RWPE1 (cell line): ENCODE results near the gene OR2T4.

Experiments
- CTCF ChIA-PET: fragments of 350-600 bp; sonication (Branson Sonifier 250); formaldehyde crosslinking; extraction: SDS; loops from one replicate; lab custom pipeline; 2021; lab: Yijun Ruan, JAX
- POLR2A ChIA-PET: fragments of 400-600 bp; formaldehyde crosslinking; extraction: SDS; loops from one replicate; lab custom pipeline; 2020; ENCODE audit warnings: antibody characterized with exemption; ENCODE audit not compliant: low non-redundant PET; lab: Yijun Ruan, JAX
- DNase-seq: peaks from one replicate; pipeline ENCODE4 v3.0.0; 2012; ENCODE audit warnings: low spot score
- H3K27ac ChIP-seq: fragments of 450-650 bp; 2 replicates; pipeline ENCODE4 v1.5.1; 2017
- CTCF ChIP-seq: fragments of 450-650 bp; conservative IDR thresholded peaks from 2 replicates; pipeline ENCODE4 v1.5.1; 2017; ENCODE audit warnings: low read depth, mild to moderate bottlenecking

The OR2T4 gene, protein sequence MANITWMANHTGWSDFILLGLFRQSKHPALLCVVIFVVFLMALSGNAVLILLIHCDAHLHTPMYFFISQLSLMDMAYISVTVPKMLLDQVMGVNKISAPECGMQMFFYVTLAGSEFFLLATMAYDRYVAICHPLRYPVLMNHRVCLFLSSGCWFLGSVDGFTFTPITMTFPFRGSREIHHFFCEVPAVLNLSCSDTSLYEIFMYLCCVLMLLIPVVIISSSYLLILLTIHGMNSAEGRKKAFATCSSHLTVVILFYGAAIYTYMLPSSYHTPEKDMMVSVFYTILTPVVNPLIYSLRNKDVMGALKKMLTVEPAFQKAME

GRCh38 chr1:248361121-248361715 lies at the start of gene OR2T4:
Gene OR2T4, plus strand, starts transcription at chr1:248361665. Its CDS starts 0 bp downstream, at chr1:248361665.
- POLR2A ChIA-PET, result no interaction called here
- H3K27ac ChIP-seq, result no peak within 1 kb of the TSS
- CTCF ChIA-PET, result no interaction called here
- no peak for TF ChIP-seq CTCF
- no peak for DNase-seq

- DNase-seq, result no peak
- POLR2A ChIA-PET, result no interaction called here
- no peak for TF ChIP-seq CTCF
- CTCF ChIA-PET, result no interaction called here
- no peak overlapping the region for H3K27ac ChIP-seq
Measured at GRCh38 chr1:248316796-248317195, 44.7 kb upstream of the OR2T4 start.

GRCh38 chr1:248324468-248324867 lies 37.0 kb upstream of the OR2T4 start, which contains the start of gene OR2M7:
Gene OR2M7, minus strand, starts transcription at chr1:248324568. Its CDS starts 0 bp downstream, at chr1:248324568.
- H3K27ac ChIP-seq, result no peak within 1 kb of the TSS
- TF ChIP-seq CTCF, result no peak
- POLR2A ChIA-PET, result no interaction called here
- CTCF ChIA-PET, result no interaction called here
- no peak for DNase-seq

DNA sequence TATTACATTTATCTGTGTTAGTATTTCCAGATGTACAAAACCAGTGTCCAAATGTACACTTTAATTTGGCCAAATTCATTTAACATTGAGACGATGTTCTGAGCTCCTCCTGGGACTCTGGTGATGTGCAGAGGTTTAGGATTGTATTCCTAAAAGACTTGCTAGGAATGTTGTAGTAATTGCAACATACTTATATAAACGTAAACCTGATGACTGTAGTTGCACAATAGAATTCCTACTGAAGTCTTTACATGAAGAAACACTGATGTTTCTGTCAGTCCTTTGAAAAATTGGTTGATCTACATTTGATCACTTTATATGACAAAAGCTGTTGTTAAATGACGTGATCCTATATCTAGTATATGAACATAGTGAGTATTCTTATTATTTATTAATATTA lies 18.0 kb upstream of the OR2T4 start:
- POLR2A ChIA-PET, result no interaction called here
- DNase-seq, result no peak
- CTCF ChIA-PET, result no interaction called here
- no peak for TF ChIP-seq CTCF
- no peak overlapping the region for H3K27ac ChIP-seq

- DNase-seq, result no peak
- ChIA-PET CTCF (no interaction called here), POLR2A (no interaction called here)
- no peak within 1 kb of the TSS for H3K27ac ChIP-seq
- TF ChIP-seq CTCF, result no peak
Measured at GRCh38 chr1:248348475-248348874, 13.0 kb upstream of the OR2T4 start, which contains the start of gene OR14C36. Gene OR14C36, plus strand, starts transcription at chr1:248348775. Its CDS starts 0 bp downstream, at chr1:248348775.

DNA sequence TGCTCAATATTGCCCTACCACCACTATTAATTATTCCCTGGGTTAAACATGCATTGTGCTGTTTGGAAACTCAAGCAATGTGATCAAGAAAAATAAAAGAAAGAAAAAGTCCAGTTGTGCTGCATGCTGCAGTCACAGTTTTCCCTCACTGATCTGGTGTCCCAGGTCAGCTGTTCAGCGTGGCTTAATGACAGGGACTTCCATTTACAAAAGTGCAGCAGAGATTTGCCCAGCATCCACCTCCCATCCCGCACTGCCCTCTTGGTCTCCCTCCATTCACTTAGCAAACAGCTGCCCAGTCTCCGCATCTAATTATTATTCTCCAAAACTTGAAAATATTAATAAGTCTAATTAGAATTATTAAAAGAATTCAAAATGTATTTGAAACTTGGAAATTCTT lies 2.0 kb upstream of the OR2T4 start:
- ChIA-PET POLR2A (no interaction called here), CTCF (no interaction called here)
- no peak for TF ChIP-seq CTCF
- no peak for DNase-seq
- H3K27ac ChIP-seq, result no peak overlapping the region
